RPMI8226 (cell line): ENCODE data around the gene KLHDC3.

Experiments used
- DNase-seq: peaks from one replicate; pipeline ENCODE4 v3.0.0-alpha.2; 2015

KLHDC3 gene, protein sequence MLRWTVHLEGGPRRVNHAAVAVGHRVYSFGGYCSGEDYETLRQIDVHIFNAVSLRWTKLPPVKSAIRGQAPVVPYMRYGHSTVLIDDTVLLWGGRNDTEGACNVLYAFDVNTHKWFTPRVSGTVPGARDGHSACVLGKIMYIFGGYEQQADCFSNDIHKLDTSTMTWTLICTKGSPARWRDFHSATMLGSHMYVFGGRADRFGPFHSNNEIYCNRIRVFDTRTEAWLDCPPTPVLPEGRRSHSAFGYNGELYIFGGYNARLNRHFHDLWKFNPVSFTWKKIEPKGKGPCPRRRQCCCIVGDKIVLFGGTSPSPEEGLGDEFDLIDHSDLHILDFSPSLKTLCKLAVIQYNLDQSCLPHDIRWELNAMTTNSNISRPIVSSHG

DNA sequence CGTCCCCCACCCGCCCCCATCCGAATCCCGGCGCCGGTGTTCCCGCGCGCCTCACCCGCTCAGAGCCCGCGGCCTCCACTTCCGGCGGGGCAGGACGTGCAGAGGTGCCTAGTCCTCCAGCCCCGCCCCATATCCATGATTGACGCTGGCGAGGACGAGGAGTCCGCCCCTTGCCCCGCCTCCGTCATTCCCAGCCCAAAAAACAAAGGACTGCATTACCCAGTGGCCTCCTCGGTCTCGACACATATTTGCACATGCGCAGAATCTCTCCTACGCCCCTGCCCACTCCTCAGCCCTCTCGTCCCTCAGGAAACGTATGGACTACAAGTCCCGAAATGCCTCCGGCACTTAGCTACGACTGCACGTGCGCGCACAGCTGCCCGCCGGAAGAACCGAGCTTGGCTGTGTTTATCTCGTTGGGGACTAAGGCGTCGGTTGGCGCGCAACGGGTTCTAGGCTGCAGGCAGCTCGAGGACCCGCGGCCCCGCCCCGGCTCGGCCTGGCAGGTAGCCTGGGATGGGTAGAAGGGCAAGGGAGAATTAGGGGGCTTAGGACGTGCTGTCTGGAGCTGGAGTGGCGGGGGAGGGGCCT lies at the start of gene KLHDC3, which contains the start of gene MEA1:
Gene KLHDC3, plus strand, starts transcription at position 407 of the 591 bp plus-strand sequence. CDS start 2,944 bp downstream, outside the sequence.
Gene MEA1, minus strand, starts transcription at position 104 of the 591 bp plus-strand sequence. CDS start 133 bp downstream, outside the sequence.
- DNase-seq, result peak; percentile 99

DNA sequence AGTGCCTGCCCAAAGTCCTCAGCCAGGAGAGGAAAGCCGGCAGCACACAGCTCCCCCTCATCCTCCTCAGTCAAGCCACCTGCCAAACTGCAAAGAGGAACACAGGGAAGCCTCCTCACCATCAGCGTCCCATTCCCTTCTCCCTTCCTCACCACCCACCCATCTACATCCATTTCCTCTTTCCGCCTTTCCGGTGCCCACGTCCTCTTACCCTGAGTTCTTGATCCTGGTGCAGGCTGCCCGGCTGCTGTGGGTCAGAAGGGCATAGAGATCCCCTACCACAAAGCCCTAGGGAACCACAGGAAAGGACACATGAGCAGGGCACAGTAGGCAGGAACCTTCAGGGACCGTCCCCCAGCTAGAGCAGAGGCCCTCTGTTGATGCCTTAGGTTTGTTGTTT lies 47.5 kb upstream of the KLHDC3 start:
- DNase-seq, result no peak

DNA sequence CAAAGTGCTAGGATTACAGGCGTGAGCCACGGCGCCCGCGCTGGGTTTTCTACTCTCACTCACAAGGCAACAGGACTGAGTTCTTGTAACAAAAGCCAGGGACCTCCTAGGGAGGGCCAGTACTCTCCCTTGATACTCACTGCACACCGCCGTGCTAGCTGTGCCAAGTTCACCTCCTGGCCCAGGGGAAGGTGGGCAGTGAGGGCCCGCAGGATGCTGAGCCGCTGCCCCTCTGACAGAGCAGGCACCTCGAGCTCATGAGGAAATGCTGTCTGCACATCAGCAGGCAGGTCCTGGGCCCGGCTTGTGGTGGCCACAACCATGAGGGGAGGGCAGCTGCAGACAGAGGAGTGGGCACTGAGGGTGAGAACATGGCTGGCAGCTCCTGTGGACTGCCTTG lies 46.8 kb upstream of the KLHDC3 start:
- DNase-seq, result no peak

DNA sequence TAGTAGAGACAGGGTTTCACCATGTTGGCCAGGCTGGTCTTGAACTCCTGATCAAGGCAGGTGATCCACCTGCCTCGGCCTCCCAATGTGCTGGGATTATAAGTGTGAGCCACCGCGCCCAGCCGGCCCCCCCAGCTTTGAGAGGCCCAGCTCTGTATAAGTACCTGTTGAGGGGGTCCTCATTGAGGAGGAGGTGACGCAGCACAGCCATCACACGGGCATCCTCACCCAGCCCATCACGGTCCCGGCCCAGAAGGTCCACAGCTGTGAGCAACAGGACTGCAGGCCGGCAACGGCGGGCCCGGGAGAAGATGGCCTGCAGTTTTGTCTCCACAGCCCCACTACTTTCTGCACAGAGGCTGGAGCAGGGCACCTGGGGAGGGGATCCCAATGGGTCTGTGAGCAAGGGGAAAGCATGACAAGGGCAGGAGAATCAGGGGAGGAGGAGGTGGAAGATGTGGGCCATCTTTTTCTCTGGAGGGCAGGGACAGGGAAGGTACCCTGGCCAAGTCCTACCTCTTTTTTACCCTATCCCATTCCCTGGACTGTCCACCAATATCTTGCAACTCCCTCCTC lies 45.8 kb upstream of the KLHDC3 start:
- DNase-seq, result no peak

DNA sequence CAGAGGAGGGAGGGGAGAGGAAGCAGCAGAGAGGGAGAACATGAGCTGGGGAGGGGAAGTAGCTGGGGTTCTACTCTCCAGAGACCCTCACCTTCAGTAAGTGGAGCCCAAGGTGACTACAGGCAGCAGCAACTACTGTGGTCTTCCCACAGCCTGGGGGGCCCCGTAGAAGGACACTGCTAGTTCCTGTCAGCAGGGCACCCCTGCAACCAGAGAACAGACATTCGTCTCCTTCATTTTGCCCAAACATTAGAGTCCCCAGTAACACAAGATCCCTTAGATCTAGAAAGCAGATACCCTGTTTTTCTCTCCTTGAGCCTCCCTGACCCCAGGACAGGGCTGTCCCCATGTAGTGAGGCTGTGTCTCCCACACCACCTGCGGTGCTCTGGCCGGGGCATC lies 45.3 kb upstream of the KLHDC3 start:
- DNase-seq, result no peak

DNA sequence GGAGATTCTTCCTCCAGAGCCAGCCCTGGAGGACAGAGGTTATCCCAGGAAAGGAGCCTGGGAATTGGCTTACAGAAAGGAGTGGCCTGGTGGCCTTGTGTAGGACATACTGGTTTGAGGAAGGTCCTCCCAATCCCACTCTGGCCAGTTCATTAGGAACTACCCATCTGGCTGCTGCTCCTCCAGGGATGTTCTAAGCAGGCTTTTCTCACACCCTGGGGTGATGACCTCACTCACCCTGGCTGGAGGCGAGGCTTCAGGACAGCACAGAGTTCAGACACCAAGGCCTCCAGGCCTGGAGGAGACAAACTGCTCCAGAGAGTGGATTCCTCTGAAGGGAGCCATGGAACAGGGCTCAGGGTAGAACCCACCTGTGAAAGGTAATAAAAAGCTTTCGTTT lies 44.6 kb upstream of the KLHDC3 start:
- no peak for DNase-seq

DNA sequence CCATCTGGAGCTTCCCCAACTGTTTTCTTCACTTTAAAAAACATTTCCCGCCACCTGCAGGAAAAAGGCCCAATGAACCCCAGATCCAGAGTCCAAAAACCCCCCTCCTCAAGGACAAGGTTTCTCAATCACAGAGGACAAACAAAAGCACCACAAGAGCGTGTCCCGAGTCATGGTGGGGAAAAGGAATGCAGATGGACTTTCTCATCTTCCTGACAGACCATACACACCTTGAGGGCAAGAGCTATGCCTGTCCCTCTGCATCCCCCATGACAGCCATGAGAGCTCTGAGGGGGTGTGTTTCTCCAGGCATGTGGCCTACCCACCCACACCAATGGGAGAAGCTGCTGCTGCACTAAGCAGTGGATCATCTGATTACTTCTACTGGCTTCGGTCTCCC lies 44.1 kb upstream of the KLHDC3 start:
- DNase-seq, result no peak

DNA sequence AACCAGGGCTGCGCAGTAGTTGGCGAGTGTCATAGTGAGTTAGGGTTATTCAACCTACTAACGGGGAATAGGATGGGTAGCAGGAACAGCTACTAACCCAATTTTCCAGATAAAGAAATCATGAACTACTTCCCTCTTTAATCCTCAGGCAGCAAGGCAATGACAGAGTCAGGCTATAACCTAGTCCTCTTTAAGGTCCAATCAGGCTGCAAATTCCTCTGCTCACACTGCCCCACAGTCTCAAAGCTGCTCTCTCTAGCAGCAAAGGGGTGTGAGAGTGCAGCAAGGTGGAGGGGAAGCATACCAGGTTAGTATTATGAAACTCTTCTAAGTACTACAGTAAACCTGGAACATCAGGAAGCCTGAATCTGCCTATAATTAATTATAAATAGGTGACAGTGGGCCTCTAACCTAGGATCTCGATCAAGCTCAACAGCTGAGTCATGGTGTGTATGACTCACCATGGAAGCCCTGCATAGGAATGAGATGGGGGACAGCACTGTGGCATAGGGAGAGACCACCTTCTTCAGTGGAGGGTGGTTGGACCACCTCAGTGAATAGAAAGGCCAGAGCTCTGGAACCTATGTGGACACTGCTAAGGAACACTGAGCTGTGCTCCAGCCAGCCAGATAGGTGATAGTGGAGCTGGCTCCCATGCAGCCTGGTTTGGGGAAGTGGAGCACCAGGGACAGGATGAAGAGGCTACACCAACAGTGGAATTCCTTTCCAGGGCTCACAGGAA lies 43.0 kb upstream of the KLHDC3 start:
- DNase-seq, result no peak

DNA sequence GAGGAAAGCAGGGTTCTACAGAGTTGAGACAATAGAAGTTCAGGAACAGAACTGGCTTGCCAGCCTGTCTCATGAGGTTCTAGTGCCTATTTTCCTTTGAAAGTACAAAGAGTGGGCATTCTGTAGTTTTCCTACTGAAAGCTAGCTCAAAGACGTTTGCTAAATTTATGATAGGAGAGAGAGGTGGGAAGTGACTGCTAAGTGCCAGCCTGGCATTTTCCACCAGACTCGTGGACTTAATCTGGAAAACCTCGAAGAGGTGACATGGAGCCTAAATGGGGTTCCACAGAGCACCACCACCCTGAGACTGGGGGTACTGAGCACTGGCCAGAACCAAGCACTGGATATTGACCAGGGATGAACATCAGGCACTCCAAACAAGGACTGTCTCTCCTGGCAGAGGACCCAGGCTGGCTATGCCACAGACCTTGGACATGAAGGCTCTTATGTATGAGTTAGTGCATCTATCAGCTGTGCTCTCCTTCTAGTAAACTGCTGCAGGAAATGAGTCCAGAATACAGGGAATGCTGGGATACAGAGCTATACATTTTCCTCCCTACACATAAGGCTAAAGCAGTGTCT lies 42.2 kb upstream of the KLHDC3 start:
- no peak for DNase-seq

DNA sequence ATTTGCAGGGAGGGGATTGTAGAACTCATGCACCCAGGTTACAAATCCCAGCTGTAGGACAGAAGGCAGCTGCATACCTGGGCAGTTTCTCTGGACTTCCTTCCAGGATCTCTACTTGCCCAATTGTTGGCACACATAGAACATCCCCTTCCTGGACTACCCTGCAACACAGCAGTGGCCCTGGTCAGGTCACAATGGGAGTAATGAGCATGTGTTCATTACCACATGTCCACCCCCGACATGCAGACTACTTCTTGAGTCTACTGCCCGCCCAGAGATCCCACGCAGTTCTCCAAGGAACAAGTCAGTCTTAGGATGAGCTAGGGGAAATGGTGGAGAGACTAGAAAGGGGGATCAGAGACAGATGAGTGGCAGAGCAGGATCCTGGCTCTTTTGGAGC lies 40.1 kb upstream of the KLHDC3 start:
- DNase-seq, result no peak

DNA sequence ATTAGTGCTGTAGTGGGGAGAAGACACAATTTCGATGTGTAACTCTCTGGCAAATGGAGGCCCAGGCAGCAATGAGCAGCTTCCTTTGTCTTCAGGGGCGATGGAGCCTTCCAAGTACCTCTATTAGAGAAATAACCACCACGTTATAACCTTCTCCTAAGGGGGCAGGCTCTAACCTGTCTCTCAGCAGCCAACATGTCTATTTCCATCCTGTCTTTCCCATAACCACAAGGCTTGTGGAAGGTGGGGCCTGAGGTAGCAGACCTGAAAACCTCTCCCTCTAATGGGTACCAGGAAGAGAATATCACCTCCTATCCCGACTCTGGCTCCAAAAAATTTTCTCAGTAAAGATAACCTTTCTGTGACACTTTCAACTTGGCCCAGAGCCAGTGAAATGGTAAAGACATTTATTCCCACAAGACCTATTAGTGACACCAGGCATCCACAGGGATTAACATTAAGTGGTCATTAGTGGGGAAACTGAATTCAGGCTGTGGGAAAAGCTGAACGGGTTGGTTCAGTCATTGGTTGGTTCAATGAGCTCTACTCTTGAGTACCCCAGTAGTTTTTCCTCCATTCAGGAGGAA lies 39.0 kb upstream of the KLHDC3 start:
- no peak for DNase-seq

DNA sequence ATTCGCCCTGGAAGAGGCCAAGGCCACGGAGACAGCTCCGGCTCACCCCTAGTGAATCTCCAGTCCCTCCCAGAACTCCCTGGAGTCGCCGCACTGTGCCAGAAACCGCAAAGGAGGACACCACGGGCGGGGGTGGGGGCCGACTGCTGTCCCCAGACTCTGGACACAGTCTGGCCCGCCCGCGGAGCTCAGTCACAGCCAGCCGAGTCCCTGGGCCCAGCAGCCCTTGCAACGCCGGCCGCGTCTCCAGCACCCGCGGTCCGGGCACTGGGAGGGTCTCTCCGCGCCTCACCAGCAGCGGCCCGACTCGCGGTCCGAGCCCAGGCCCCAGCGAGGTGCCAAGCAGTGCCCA lies 35.6 kb upstream of the KLHDC3 start:
- DNase-seq, result peak; percentile 27

DNA sequence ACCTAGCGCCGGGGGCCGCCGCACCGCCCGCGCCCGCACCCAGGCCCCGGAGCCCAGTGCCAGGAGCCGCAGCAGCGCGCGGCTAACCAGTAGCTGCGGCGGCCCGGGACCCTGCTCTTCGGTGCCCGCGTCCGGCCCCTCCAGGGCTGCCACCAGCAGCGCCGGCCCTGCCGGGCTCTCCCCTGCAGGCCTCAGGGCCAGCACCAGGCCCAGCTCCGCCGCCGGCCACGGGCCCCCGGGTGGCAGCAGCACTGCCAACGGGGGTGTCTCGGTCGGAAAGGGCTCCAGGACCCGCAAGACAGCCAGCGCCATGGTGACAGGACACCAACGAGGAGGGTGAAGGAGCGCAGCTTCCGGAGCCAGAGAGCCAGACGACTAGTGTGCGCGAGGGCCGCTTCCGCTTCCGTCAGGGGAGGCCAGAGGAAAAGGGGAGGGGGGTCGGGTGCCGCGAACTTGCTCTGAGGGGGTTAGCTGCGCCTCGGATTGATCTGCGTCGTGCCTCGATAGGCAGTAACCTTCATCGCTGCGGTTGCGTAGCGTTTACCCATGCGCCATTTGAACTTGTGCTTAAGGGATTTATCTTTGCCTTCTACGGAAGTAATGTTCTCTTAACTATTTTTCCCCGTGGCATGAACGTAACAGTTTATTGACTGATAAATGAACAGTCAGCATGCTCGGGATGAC lies 35.1 kb upstream of the KLHDC3 start, which contains the start of gene PEX6:
Gene PEX6, minus strand, starts transcription at position 343 of the 684 bp plus-strand sequence. Its CDS starts 31 bp downstream, at position 312.
- DNase-seq, result peak; percentile 97

DNA sequence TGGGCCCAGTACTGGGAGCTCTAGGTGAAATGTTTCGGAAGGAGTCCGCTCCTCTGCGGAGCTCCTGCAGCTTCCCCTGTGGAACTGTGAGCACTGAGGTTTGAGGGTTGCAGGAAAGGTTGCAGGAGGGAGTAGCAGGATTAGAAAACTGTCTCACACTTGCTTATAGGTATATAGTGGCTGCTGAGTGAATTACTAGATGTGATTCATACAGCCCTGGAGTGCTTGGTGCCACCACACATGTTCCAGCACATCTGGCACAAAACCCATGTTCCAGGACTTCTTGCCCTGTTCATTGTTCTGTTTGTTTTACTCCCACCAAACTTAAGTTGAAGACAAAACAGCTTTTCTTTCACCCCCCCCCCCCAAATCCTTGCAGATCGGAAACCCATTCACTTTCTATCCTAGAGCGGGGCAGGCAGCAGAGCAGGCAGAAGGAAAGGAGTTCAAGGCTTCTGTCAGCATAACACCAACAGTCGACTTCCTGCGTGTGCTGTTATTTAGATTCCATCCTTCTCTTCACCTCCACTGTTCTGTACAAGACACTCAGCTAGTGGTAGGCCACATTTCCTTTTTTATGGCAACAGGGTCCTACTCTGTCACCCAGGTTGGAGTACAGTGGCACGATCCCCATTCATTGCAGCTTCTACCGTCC lies 34.4 kb upstream of the KLHDC3 start:
- no peak for DNase-seq

DNA sequence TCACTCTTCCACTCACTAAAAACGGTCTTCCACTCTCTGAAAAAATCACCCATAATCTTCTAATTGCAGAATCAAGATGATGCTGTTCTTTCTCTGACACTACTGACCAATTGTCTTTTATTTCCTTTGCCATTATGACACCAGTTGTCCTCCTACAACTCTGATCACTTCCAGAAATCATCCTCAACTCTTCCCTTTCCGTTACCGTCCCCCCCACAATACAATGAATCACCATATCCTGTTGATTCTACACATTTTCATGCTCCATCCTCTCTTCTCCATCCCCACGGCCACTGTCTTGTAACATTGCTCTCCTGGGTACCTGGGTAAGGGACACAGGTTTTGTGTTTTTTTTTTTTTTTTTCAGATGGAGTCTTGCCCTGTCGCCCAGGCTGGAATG lies 32.2 kb upstream of the KLHDC3 start:
- DNase-seq, result no peak

DNA sequence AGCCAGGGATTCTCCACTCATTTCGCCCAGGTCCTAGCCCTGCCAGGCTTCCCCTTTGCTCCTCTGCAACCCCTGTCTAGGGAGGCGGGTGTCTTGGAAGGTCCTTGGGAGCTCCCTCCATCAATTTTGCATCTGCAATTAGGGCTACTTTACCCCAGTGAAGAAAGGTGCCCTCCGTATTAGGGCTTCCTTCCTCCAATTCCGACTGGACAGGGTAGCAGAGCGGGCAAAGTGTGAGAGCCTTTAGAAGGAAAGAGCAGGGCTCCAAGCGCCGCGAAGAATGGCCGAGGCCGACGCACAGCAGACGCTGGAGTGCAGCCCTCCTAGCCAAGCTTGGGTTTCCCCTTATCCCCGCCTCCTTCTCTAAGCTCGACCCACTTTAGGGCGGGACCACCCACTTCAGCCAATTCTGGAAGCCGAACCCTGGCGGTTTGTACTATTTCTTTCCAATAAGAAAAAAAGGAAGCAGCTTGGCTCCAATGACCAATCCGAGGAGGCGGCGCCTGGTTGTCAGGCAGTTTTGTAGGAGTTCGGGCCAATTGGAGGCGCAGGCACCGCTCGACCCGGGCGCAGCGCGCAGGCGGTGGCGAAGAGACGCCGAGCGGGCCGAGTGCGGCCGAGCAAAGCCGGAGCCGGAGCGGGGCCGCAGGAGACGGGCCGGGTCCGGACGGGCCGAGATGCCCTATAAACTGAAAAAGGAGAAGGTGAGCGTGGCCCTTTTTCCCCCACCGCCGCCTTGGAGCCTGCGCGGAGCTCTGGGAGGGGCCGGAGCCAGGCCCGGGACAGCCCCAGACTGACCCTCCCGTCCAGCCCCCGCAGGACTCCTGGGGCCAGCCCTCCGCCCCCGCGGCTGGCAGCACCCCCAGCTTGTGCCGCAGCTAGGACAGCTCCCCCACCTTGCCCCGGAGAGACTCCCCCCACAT lies 29.8 kb upstream of the KLHDC3 start, which contains the start of gene PPP2R5D:
Gene PPP2R5D, plus strand, starts transcription at position 570 of the 923 bp plus-strand sequence. Its CDS starts 108 bp downstream, at position 678.
- DNase-seq, result peak; percentile 98

DNA sequence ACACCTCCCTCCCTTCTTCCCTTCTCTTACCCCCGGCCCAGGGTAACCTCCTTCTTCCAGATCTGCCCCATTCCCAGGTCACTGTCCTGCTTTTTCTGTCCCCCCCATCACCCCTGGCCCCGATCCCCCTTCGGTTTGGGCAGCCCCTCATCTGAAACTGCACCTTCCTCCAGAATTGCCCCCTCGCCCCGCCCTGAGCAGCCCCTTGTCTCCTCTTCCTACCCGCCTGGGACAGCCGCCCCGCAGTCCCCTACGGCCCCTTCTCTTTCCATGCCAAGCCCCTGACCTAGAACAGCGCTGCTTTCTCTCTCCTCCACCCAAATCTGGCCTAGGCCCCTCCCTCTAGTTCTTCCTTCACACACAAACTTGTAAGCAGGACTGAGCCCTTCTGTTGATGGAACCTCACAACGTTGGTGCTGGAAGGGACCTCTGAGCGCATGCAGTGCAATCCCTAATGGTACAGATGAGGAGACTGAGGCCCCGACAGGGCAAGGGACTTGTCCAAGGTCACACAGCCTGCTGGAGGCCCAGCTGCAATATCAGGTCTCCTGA lies 29.0 kb upstream of the KLHDC3 start:
- peak; percentile 11 for DNase-seq

DNA sequence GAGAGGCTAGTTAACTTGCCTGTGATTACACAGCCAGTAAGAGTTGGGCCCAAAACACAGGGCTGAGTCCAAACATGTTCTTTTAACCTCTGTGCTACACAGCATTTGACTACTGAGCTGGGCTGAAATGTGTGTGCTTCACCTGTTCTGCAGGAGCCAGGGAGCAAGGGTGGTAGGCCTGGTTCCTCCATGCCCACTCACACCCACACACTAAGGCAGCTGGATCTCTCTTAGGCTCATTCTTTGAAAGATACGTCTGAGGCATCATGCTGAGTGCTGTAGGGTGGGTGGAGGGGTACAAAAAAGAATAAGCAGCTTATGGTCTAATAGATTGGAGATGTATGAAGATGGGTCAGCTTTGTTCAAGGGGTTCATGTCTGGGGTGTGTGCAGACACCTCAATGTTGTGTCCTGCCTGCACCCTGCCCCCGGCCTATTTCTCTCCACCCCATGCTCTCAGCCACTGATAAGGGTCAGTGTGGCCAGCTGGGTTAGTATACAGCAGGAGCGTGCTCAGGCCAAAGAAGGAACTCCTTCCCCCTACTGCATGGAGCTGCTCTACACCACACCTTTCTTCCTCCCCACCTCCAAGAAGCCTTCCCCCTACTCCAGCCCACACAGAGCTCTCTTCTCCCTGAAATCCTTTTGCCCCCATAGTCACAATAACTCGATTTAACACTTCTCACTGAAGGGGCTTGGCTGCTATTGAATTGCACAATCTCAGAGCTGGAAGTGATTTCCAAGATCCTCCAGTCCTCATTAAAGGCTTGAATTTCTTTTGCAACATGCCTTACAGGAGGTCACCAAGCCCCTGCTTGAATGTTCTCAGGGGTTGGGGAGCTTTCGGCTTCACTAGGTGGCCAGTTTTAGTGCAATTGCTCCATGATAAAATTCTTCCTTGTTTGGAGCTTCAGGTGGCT lies 26.3 kb upstream of the KLHDC3 start:
- DNase-seq, result no peak
